HepG2 (cell line): ENCODE results near the gene TAP1. TPM values are rescaled to one million over a fixed set of nuclear protein-coding genes. Genes with fewer than 3 reads are reported as not detected.

Experiments used
- ATAC-seq: fragments of 200-7000 bp; cut with Tn5 transposase; 3 replicates; pipeline ENCODE4 v1.9.1; 2020; ENCODE audit warnings: mild to moderate bottlenecking, moderate library complexity
- BruUV-seq: library from RNA; stranded (reverse); fragments of 400-500 nt; replicated peaks from 2 replicates; lab custom pipeline; 2021; lab: Mats Ljungman, UMichigan
- CTCF ChIA-PET: fragments of 300-600 bp; formaldehyde crosslinking; extraction: SDS; loops from one replicate; lab custom pipeline; 2021; ENCODE audit warnings: low total read pairs, inconsistent platforms, low intra/inter-chr PET ratio; lab: Yijun Ruan, JAX
- POLR2A ChIA-PET: fragments of 350-600 bp; sonication (Branson Sonifier 250); formaldehyde crosslinking; loops from one replicate; lab custom pipeline; 2020; ENCODE audit warnings: antibody characterized with exemption, inconsistent platforms; lab: Yijun Ruan, JAX
- DNase-seq: peaks from one replicate; pipeline ENCODE4 v3.0.0-alpha.2; 2015; ENCODE audit warnings: low spot score
- FAIRE-seq: peaks from 3 replicates; lab custom pipeline; 2011; peaks lifted over from hg19 to GRCh38; lab: Jason Lieb, UNC
- H2AFZ ChIP-seq: one replicate; pipeline ENCODE4 v1.6.1; 2011; ENCODE audit warnings: low read length, inconsistent platforms
- H3K27ac ChIP-seq: fragments of 300-600 bp; 3 replicates; pipeline ENCODE4 v1.8.0; 2011; ENCODE audit warnings: mixed run types, mild to moderate bottlenecking, mixed read lengths, low read length, inconsistent platforms; ENCODE audit not compliant: insufficient read depth; ENCODE audit errors: extremely low read length
- H3K27me3 ChIP-seq, 2 experiments: fragments of 200-600 bp in 1 of 2; 2 replicates in 1 of 2; 3 replicates in 1 of 2; pipeline versions ENCODE4 v1.6.0 to v1.8.0; 2011; ENCODE audit warnings: low read length in 2 of 2, mild to moderate bottlenecking in 2 of 2, moderate library complexity in 2 of 2, inconsistent platforms in 1 of 2; ENCODE audit not compliant: insufficient read depth in 2 of 2, control insufficient read depth in 1 of 2
- H3K36me3 ChIP-seq, 2 experiments: fragments of 200-600 bp in 1 of 2; replicated peaks in 1 of 2; 2 replicates in 1 of 2; 3 replicates in 1 of 2; pipeline versions ENCODE4 v1.5.1 to v1.8.0; 2011; ENCODE audit warnings: low read length in 2 of 2, inconsistent platforms in 1 of 2; ENCODE audit not compliant: insufficient read depth in 2 of 2, control insufficient read depth in 1 of 2
- H3K4me1 ChIP-seq: 2 replicates; pipeline ENCODE4 v1.5.1; 2012; ENCODE audit warnings: low read length, inconsistent platforms; ENCODE audit not compliant: insufficient read depth
- H3K4me2 ChIP-seq: 2 replicates; pipeline ENCODE4 v1.6.0; 2011; ENCODE audit warnings: low read depth, low read length, inconsistent platforms
- H3K4me3 ChIP-seq, 3 experiments: fragments of 200-600 bp in 1 of 3; sonication (generic), shearing (Covaris generic) in 1 of 3; replicated peaks in 1 of 3; 2 replicates each; pipeline ENCODE4 v1.5.1; 2011 to 2016; ENCODE audit warnings: low read length in 3 of 3, inconsistent platforms in 2 of 3, low read depth in 2 of 3, mild to moderate bottlenecking in 2 of 3, control low read depth in 1 of 3, mixed read lengths in 1 of 3; ENCODE audit not compliant: insufficient read depth in 1 of 3
- H3K79me2 ChIP-seq: one replicate; pipeline ENCODE4 v1.6.1; 2011; ENCODE audit warnings: low read length, inconsistent platforms; ENCODE audit not compliant: insufficient read depth
- H3K9ac ChIP-seq: 2 replicates; pipeline ENCODE4 v1.6.0; 2011; ENCODE audit warnings: mild to moderate bottlenecking, low read depth, low read length, inconsistent platforms; ENCODE audit not compliant: insufficient read depth
- H3K9me3 ChIP-seq: 2 replicates; pipeline ENCODE4 v1.5.1; 2012; ENCODE audit warnings: mild to moderate bottlenecking, low read length
- H4K20me1 ChIP-seq: 2 replicates; pipeline ENCODE4 v1.6.0; 2011; ENCODE audit warnings: inconsistent platforms, mild to moderate bottlenecking, low read length, moderate library complexity; ENCODE audit not compliant: insufficient read depth
- FOSL1 ChIP-seq: sonication (generic); formaldehyde crosslinking; IDR thresholded peaks from 2 replicates; pipeline ENCODE4 v1.9.0; 2021; ENCODE audit warnings: missing genetic modification reagents, borderline replicate concordance
- MAFK ChIP-seq, 2 experiments: IDR thresholded peaks in 1 of 2; conservative IDR thresholded peaks in 1 of 2; 2 replicates each; pipeline ENCODE4 v1.6.1; 2011; ENCODE audit warnings: improper control_type of control experiment in 2 of 2, low read length in 2 of 2
- NFE2L2 ChIP-seq: fragments of 150-350 bp; IDR thresholded peaks from 2 replicates; pipeline ENCODE4 v1.6.1; 2014; ENCODE audit warnings: low read length
- RAD21 ChIP-seq: fragments of 450-650 bp; formaldehyde crosslinking; IDR thresholded peaks from 2 replicates; pipeline ENCODE4 v1.5.0; 2020; ENCODE audit warnings: mild to moderate bottlenecking
- SAP130 ChIP-seq: IDR thresholded peaks from 2 replicates; pipeline ENCODE4 v1.6.1; 2016; ENCODE audit warnings: low read depth
- SMC3 ChIP-seq: IDR thresholded peaks from 2 replicates; pipeline ENCODE4 v1.6.1; 2011; ENCODE audit warnings: low read length, improper control_type of control experiment
- SNAI1 ChIP-seq: sonication (generic); formaldehyde crosslinking; IDR thresholded peaks from 2 replicates; pipeline ENCODE4 v1.5.0; 2020; ENCODE audit warnings: mild to moderate bottlenecking, missing genetic modification reagents, borderline replicate concordance
- ZMYM2 ChIP-seq: sonication (generic); formaldehyde crosslinking; IDR thresholded peaks from 2 replicates; pipeline ENCODE4 v1.8.0; 2022; ENCODE audit warnings: mild to moderate bottlenecking, missing genetic modification reagents
- ZNF121 ChIP-seq: sonication (generic); formaldehyde crosslinking; IDR thresholded peaks from 2 replicates; pipeline ENCODE4 v1.5.0; 2020; ENCODE audit warnings: mild to moderate bottlenecking, missing genetic modification reagents
- ZNF235 ChIP-seq: sonication (generic); formaldehyde crosslinking; IDR thresholded peaks from 2 replicates; pipeline ENCODE4 v1.8.1; 2023; ENCODE audit warnings: mild to moderate bottlenecking, missing genetic modification reagents, borderline replicate concordance
- ZNF432 ChIP-seq: sonication (generic); formaldehyde crosslinking; IDR thresholded peaks from 2 replicates; pipeline ENCODE4 v1.5.0; 2020; ENCODE audit warnings: missing genetic modification reagents, mild to moderate bottlenecking, borderline replicate concordance
- ZNF558 ChIP-seq: sonication (generic); formaldehyde crosslinking; IDR thresholded peaks from 2 replicates; pipeline ENCODE4 v1.9.0; 2022; ENCODE audit warnings: mild to moderate bottlenecking, missing genetic modification reagents, borderline replicate concordance
- ZNF710 ChIP-seq: sonication (generic); formaldehyde crosslinking; IDR thresholded peaks from 2 replicates; pipeline ENCODE4 v1.5.0; 2020; ENCODE audit warnings: mild to moderate bottlenecking, missing genetic modification reagents, borderline replicate concordance
- ZSCAN20 ChIP-seq: sonication (generic); formaldehyde crosslinking; IDR thresholded peaks from 2 replicates; pipeline ENCODE4 v1.4.0; 2020; ENCODE audit warnings: missing genetic modification reagents, mild to moderate bottlenecking, borderline replicate concordance
- WGBS: methylation state at CpG from one replicate; pipeline ENCODE4 v1.1.6; 2017; ENCODE audit warnings: low lambda C conversion rate; 5-methylcytosine and 5-hydroxymethylcytosine counted together
- in situ Hi-C: cut with HindIII; loops from 2 replicates; pipeline ENCODE4 v1.10.0; 2017; ENCODE audit warnings: low pct_unique_long_range_greater_than_20kb; ENCODE audit not compliant: extremely low pct_ligation_motif_present
- intact Hi-C: fragments of 100-400 bp; cut with micrococcal nuclease; formaldehyde crosslinking; loops from one replicate; pipeline ENCODE4 v1.10.0; 2022; ENCODE audit not compliant: unreplicated experiment
- polyA plus RNA-seq, 8 experiments: library from polyadenylated mRNA; depleted of rRNA in 3 of 8; stranded (reverse) in 7 of 8; unstranded in 1 of 8; fragments of >200 nt; fragmentation: Illumina TruSeq in 4 of 8; extraction: Trizol in 4 of 8; gene quantifications; 2 replicates each; pipeline versions ENCODE4 v1.2.1 to v1.2.3, GENCODE V29; 2011 to 2016; ENCODE audit warnings: low read depth in 4 of 8, missing spikeins in 1 of 8, mixed read lengths in 1 of 8; ENCODE audit not compliant: insufficient read depth in 1 of 8
- total RNA-seq, 5 experiments: library from RNA; depleted of rRNA; stranded (reverse); fragments of >200 nt; fragmentation: Illumina TruSeq; extraction: Trizol; gene quantifications; 2 replicates each; pipeline ENCODE4 v1.2.3, GENCODE V29; 2016; ENCODE audit warnings: low read depth in 1 of 5

The TAP1 gene
- total and polyA plus RNA-seq, 2 of the 13 experiments (the other 11 are each of a cell fraction or from before 2014, with no cell fraction given), result 31.2 to 52.2 TPM

- TF ChIP-seq ZSCAN20 (CRISPR knock-in tag), result 0 out of 2 replicates have a peak, but pooled peaks have one; percentile 42
- TF ChIP-seq SAP130 (CRISPR knock-in tag), result peak; percentile 49
- no peak for TF ChIP-seq SNAI1
- TF ChIP-seq RAD21 (CRISPR knock-in tag), result peak; percentile 64
- TF ChIP-seq SMC3, result peak; percentile 65
- no peak for TF ChIP-seq ZNF121
- no peak for TF ChIP-seq ZNF432 (CRISPR knock-in tag)
- peak; percentile 46; the same call in 1 of the 2 replicates for TF ChIP-seq ZNF710 (CRISPR knock-in tag)
- TF ChIP-seq ZNF235 (CRISPR knock-in tag), result no peak
Observed at GRCh38 chr6:32825966-32826365, 27.5 kb downstream of the TAP1 start (continued).

GRCh38 chr6:32819729-32820128, 33.8 kb downstream of the TAP1 start:
- no peaks in the 10 kb centered on the region for H4K20me1 ChIP-seq
- peak; percentile 38; the same call in 1 of the 3 replicates for ATAC-seq
- WGBS, result 17% methylated on average over 3 of the region's 3 CpGs
- FAIRE-seq, result no peak
- no peak overlapping the region for H3K4me3 ChIP-seq
- no peak overlapping the region for H2AFZ ChIP-seq
- intact Hi-C loops, result no loop called here
- no peak overlapping the region for H3K4me2 ChIP-seq
- ChIA-PET POLR2A (no interaction called here), CTCF (no interaction called here)
- no peak overlapping the region for H3K27ac ChIP-seq
- DNase-seq, result no peak
- no peaks in the 10 kb centered on the region for H3K9me3 ChIP-seq
- no TSS peak for BruUV-seq
- in situ Hi-C loops, result no loop called here
- H3K79me2 ChIP-seq, result no peaks in the 10 kb centered on the region
- no peaks in the 10 kb centered on the region for H3K4me1 ChIP-seq
- no peak overlapping the region for H3K9ac ChIP-seq
- H3K36me3 ChIP-seq, result no peaks in the 10 kb centered on the region
- TF ChIP-seq FOSL1 (CRISPR knock-in tag) (no peak), ZMYM2 (CRISPR knock-in tag) (no peak), ZNF558 (CRISPR knock-in tag) (no peak), NFE2L2 (peak; percentile 73), MAFK (conservative IDR thresholded peaks at IDR 0.05 in 1 of 2, IDR thresholded peaks at IDR 0.05 in 1 of 2; ENCODE audit: low read length in 2 of 2) (peak; percentile 30 to 33; a peak in 1 of 4 replicates)
- peaks cover 0 to 13% of the 10 kb centered on the region in 2 experiments; a peak in 2 of 5 replicates for H3K27me3 ChIP-seq
